Measurements from ENCODE around the gene RAB6B.

Gene RAB6B

DNA sequence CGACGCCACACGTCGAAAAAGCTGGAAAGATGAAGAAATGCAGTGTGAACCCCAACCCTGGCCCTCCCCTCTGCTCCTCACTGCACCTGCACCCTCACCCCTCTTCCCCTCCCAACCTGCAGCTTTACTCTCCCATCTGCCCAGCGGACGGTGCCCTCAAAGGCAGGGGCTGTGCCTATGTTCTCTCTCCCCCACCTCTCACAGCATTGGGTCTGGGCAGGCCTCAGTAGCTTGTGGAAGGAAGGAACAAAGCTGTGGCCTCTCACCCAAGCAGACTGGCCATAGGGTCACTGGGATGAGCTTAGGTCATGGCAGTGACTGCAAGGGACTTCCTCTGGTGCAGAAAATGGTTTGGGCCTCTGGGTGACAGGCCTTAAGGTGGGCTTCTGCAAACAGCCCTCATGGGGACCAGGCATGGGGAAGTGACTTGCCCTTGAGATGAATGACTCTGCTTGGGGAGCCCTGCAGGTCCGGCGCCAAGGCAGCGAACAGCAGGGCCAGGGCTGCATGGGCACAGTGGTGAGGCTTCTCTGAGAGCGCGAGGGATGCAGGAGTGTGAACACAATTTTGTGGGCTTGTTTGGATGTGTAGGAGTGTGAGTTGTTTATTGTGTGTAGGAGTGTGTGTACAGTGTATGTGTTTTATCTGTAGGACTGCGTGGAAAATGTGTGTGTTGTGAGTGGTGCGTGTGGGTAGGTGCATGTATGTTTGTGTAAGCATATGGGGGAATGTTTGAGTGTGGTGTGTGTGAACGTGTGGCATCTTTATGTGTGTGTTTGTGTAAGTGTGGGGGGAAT is 60.9 kb downstream of the RAB6B start:
- no peak for DNase-seq

GRCh38 chr3:133833880-133834620 is 61.6 kb downstream of the RAB6B start:
- DNase-seq, result no peak

DNA sequence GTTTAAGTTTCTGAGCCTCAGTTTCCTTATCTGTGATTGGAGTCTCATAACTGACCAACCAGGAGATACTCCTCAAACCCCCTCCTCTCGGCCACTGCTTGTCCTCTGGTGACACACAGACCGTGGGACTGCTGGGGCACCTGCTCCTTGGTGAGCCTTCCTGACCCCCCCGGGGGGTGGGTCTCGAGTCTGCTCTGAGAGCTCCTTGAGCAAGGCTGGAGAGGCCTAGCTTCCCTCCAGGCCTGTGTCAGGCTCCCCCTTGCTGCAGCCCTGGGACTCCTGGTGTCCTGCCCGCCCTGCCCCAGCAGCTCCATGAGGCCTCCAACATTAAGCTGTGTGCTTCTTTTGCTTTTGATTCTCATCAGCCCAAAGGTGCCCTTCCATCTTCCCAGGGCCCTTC is 62.4 kb downstream of the RAB6B start:
- no peak for DNase-seq

DNA sequence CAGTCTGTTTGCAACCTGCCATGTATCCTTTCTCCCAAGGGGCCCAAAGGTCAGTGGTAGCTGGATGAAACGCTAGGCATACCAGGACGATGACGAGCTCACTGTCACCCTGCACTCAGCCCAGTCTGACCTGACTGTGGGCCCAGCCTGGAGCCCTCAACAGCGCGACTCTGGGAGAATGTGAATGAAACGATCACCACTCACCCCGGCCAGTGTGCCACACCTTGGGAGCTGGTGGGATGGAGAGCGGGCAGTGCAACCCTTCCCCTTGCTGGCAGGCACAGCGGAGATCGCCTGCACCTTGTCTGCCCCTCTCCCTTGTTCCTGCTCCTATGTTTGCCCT is 62.9 kb downstream of the RAB6B start:
- no peak for DNase-seq

GRCh38 chr3:133831966-133832801 is 63.5 kb downstream of the RAB6B start:
- peak; percentile 39 for DNase-seq

GRCh38 chr3:133830071-133830470 is 65.6 kb downstream of the RAB6B start:
- DNase-seq, result no peak

DNA sequence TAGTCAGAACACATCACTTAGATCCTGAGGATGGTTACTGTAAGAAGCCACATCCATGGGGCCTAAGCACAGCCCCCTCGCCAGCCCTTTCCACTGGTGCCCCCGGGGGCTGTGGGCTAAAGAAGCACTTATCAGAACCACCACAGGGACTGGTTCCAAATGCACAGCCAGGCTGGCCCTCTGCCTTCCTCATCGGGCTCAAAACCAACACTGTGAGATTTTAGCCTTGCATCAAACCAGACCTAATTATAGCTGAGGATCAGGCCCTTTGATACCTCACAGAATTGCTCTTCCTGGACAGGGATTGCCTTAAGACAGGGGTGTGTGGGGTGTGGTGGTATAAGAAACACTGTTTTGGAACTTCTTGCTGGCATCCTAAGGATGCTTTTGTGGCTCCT is 66.4 kb downstream of the RAB6B start:
- no peak for DNase-seq

DNA sequence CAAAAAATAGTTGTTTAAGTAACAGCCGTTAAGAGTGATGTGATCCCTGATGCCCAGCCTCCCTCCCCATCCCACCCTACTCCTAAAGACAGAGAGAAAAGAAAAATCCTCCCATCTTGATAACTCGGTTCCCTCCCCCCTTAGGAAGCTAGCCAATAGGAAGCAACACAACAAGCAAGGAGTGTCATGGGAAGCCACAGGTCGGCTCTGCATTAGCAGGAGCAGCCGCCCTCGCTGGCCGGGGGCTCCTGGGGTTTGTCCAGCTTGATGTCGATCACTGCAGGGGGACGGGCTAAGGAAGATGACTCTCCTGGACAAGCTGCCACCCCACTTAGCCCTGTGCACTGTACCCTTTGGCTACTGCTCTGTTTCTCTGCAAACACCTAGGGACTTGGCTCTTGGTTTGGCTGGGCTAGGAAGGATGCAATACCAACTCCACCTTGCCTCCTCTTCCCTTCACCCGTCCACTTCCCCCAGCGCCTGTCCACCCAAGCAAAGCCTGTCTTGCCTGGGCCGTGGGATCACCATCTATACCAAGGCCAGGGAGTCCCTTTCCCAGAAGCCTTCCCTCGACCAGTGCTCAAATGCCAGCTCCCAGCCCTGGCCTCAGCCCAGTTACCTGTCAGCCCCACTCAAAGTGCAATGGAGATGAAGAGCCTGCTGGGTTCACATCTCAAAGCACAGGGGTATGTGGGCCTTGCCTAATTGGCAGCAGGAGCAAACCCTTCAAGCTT is 66.9 kb downstream of the RAB6B start:
- no peak for DNase-seq

GRCh38 chr3:133827684-133828083 is 68.0 kb downstream of the RAB6B start:
- no peak for DNase-seq

DNA sequence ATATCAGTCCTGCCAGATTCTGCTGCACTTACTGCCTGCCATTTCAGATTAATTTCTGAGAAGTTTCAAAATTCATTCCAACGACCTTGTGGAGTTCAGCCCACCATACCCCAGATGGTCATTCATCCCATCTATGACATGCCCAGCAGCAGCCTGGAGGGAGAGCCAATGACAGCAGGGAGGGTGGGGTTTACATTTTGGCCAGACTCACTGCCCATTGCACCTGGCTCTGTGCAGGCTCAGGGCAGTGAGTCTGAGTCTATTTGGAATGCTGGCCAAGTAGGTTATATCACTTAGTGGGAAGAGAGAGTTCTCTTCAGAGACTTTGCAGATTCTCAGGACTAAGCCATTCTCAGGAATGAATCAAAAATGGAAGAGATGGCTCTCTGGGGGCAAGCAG is 68.5 kb downstream of the RAB6B start:
- DNase-seq, result no peak

DNA sequence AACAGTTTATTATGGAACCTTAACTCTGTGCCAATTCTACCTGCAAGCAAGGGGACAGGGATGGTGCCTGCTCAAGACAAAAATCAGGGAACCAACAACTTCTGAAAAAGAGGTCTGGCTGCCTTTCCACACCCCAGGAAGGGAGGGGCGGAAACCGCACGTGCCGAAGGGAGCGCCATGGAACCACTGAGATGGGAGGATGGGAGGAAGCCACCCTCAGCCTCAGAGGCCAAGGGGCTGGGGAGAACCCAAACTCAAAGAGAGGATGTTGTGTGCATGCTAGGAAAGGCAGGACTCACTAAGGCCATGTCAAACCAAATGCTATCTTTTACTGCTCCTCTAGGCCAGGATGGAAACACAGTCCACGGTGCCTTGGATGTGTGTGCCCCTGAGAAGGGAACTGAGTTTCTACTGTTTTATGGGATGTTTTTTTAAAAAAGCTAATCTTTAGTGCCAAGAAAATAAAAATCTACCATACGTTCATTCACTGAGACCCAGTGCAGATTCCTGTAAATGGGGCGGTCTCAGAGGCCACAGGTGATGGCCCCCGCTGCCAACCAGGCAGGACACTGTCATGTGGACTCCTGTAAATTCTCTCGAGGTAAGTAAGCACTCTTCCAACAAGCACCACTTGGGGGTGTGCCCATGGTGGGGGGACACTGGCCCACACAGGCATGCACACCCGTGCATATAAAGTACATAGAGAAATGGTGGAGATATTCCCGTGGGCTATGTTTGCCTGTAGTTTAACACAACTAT is 69.5 kb downstream of the RAB6B start:
- DNase-seq, result no peak

- no peak for DNase-seq
Measured at GRCh38 chr3:133824961-133825485, 70.7 kb downstream of the RAB6B start.

DNA sequence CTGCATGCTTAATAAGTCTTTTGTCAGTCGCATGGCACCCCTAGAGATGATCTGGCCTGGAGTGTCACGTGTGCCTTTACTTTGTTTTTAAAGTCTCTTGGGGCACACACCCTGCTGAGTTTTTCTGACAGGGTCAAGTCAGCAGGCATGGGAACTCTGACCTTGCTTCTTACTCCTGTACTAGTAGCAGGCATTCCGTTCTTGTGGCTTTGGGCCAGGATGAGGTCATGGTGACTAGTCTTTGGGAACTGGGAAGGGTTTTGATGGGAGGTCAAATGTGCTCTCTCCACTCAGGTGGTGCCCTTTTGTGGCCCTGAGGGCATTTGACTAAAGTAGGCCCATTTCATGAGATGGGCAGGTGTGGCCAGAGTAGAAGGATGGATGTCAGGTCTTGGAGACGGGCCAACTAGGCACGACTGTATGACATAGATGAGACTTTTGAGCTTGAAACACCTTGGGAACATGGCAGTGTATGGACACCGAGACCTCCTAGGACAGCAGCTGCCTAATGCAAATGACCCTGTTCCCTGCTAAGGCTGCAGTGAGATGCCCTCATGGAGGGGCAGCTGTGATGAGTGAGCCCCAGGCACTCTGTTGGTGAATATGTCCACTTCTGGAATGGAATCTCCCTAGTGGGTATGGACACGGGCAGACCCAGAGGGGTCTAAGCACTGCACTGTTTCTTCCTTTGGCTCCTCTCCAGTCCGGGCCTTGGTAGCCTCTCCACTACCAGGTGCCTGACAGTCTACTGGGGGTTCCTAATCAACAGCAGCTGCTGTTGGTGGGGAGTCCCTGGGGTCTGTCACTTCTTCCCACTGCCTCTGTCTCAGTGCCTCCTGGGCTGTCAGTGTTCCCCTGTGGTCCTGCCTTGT is 73.7 kb downstream of the RAB6B start:
- no peak for DNase-seq

GRCh38 chr3:133820889-133821675 is 74.6 kb downstream of the RAB6B start:
- no peak for DNase-seq

- DNase-seq, result no peak
Measured at GRCh38 chr3:133820129-133820528, 75.6 kb downstream of the RAB6B start.

DNA sequence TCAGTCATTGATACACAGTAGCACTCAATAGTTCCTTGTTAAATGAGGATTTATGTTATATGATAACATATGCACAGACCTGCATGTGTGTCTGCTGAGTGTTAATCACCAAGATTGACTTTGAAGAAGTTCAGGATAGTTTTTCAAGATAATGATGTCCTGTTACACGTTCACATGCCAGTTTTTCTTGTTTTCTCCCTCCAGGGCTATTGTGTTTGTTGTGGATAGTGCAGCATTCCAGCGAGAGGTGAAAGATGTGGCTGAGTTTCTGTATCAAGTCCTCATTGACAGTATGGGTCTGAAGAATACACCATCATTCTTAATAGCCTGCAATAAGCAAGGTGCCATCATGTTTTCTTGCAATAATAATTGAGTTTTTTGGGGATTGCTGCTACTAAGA is 80.3 kb downstream of the RAB6B start:
- DNase-seq, result no peak

DNA sequence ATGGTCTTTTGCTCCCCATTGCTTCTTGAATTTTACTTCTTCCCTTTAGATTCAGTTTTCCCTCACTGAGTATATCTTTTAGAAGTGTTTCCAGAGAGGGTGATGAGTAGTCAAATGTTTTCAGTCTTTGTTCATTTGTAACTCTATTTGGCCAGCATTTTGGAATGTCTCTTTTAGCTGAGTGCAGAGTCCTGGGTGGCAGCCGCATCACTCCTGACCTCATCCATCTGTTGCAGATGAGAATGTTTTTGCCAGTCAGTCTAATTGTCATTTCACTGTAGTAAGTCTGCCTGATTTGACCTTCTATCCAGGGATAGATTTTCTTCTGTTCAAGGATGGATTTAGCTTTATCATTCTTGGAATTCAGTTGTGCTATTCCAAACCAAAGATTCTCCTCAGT is 82.8 kb downstream of the RAB6B start:
- no peak for DNase-seq

DNA sequence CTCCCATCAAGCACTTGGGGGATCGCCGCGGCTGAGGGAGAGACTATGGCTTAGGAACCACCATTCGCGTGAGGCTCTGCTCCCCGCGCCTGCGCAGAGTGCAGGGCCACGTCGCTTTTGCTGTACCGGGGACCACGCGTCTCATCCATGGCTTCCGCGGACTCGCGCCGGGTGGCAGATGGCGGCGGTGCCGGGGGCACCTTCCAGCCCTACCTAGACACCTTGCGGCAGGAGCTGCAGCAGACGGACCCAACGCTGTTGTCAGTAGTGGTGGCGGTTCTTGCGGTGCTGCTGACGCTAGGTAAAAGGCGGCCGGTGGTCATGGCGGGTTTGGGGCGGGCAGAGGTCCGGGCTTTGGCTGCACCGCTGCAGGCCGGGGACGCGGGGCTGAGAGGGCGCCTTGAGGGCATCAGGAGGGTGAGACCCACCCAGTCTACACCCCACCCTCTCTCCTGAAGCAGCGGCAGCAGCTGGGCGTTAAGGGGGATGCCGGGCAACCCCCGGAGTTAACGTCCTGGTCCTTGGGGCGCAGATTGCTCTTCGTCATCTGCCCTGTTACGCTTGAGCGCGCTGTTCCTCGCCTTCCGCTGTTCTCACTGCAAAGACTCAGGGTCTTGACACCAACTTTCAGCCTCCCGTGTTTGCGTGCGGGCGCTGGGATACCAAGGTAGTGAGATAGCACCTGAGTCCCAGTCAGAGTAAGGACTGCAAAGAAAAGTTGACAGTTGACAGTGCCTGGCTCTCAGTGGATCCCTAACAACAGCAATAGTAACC is 89.8 kb downstream of the RAB6B start, which contains the start of gene SRPRB:
Gene SRPRB, plus strand, starts transcription at position 114 of the 774 bp plus-strand sequence. Its CDS starts 34 bp downstream, at position 148.
- peak; percentile 92 for DNase-seq

DNA sequence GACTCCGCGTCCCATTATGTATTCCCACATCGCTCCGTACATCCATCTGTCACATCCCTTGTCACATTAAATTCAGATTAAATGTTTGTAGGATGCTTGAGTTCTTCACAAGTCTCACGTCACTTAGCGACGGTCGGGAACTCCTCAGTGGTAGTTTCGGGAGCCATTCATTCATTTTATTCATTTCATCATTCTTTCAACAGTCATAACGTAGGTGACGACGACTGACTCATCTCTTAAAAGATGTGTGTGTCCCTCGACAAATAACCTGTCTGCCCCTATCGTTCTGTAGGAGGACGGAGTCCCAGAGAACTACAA is 90.3 kb downstream of the RAB6B start:
- DNase-seq, result no peak

All from NCI-H2107 (cell line).